ENCODE measurements around the gene CABCOCO1. TPM values are rescaled to one million over a fixed set of nuclear protein-coding genes. Genes with fewer than 3 reads are reported as not detected.

Gene CABCOCO1
- total and polyA plus RNA-seq, 7 donors, result 0.10 to 3.1 (median 0.68) TPM; not detected in 2

GRCh38 chr10:61778137-61778536, 115.4 kb downstream of the CABCOCO1 start:
- peaks cover 0 to 15% (median 12%) of the 10 kb centered on the region in 4 donors for H3K4me1 ChIP-seq
- H3K27me3 ChIP-seq, result no peaks in the 10 kb centered on the region
- no peak for DNase-seq
- TF ChIP-seq POLR2A (IDR thresholded peaks at IDR 0.05), result no peak
- no peak for TF ChIP-seq CTCF (IDR thresholded peaks at IDR 0.05)
- no peak for TF ChIP-seq EP300 (IDR thresholded peaks at IDR 0.05)
- no peak for TF ChIP-seq POLR2AphosphoS5 (IDR thresholded peaks at IDR 0.05)
- no peak overlapping the region for H3K27ac ChIP-seq
- no peaks in the 10 kb centered on the region for H3K36me3 ChIP-seq
- H3K4me3 ChIP-seq, result no peak overlapping the region
- intact Hi-C loops (cut with DNase I), result no loop called here
- no peaks in the 10 kb centered on the region for H3K9me3 ChIP-seq

DNA sequence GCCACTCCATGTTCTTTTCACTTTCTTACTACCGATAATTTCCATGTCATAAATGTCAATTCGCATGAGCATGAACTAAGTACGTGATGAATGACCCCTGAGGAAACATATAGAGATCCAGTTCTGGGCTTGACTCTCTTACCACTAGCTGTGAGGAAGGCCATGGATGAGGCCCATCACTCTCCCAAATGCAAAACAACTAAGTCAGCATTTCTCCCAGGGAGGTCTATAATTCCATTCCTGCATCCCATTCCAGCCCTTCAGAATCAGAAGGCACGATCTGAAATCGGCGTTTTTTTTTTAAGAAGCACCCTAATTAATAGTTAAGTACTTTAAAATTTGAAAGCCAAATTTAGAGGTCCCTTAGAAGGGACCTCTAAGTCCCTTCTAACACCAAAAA, 116.5 kb downstream of the CABCOCO1 start:
- Histone ChIP-seq H3K27ac (peak overlapping the region in 3 of 4 donors; percentile 8 to 61 (median 47)), H3K4me1 (peaks cover 0 to 15% (median 12%) of the 10 kb centered on the region in 4 donors), H3K4me3 (no peak overlapping the region), H3K27me3 (no peaks in the 10 kb centered on the region), H3K36me3 (no peaks in the 10 kb centered on the region), H3K9me3 (no peaks in the 10 kb centered on the region)
- intact Hi-C loops (cut with DNase I), result no loop called here
- TF ChIP-seq CTCF (IDR thresholded peaks at IDR 0.05), result no peak
- TF ChIP-seq EP300 (IDR thresholded peaks at IDR 0.05), result no peak
- no peak for TF ChIP-seq POLR2A (IDR thresholded peaks at IDR 0.05)
- no peak for TF ChIP-seq POLR2AphosphoS5 (IDR thresholded peaks at IDR 0.05)
- no peak for DNase-seq
- 94 to 95% methylated on average over 6 of the region's 6 CpGs for WGBS, 2 donors

DNA sequence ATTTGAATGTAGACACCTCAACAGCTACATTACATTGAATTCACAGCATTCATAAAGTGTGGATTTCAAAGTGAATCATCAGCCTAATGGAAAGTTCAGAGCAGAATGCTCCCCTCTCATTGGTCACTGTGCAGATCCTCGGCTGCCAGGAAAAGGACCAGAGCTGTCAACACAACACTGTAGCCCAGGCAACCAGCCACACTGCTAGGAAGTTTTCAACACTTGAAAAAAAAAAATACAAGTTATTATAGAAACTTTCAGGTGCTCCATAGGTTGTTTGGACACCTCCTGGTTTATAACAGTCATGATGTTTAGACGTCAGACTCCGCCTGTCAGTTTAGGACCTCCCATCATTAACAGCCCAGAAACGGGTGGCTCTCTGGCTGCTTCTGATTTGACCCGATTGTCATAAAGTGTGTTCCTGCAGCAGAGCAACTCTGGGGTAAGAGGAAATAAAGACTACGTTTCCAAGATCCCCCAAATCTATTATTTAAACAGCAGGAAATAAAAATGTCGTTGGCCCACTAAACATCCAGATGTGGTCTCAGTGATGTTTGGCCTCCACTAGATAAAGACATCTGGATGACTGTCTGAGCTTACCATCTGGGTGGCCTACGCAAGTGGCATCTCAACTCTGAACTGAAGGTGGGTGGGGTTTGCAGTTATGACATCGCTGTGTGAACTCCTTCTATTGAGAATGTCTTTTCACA, 117.4 kb downstream of the CABCOCO1 start:
- Histone ChIP-seq H3K4me3 (no peak overlapping the region), H3K4me1 (peaks cover 0 to 15% (median 12%) of the 10 kb centered on the region in 4 donors), H3K36me3 (no peaks in the 10 kb centered on the region), H3K27ac (peak overlapping the region in 3 of 4 donors; percentile 8 to 61 (median 47)), H3K27me3 (no peaks in the 10 kb centered on the region), H3K9me3 (no peaks in the 10 kb centered on the region)
- WGBS, 2 donors, result 27 to 38% methylated on average over 9 of the region's 9 CpGs
- peak in 1 of 4 donors; percentile 51 for TF ChIP-seq POLR2AphosphoS5 (IDR thresholded peaks at IDR 0.05)
- no peak for TF ChIP-seq POLR2A (IDR thresholded peaks at IDR 0.05)
- TF ChIP-seq EP300 (IDR thresholded peaks at IDR 0.05), result peak in 1 of 4 donors; percentile 20
- TF ChIP-seq CTCF (IDR thresholded peaks at IDR 0.05), result no peak
- intact Hi-C loops (cut with DNase I), result no loop called here
- peak; percentile 83 for DNase-seq

GRCh38 chr10:61780732-61781131, 118.0 kb downstream of the CABCOCO1 start:
- H3K4me1 ChIP-seq, result peaks cover 0 to 15% (median 12%) of the 10 kb centered on the region in 4 donors
- no peak overlapping the region for H3K4me3 ChIP-seq
- peak overlapping the region in 3 of 4 donors; percentile 8 to 61 (median 47) for H3K27ac ChIP-seq
- H3K36me3 ChIP-seq, result no peaks in the 10 kb centered on the region
- intact Hi-C loops (cut with DNase I), result no loop called here
- no peaks in the 10 kb centered on the region for H3K9me3 ChIP-seq
- no peaks in the 10 kb centered on the region for H3K27me3 ChIP-seq
- TF ChIP-seq EP300 (IDR thresholded peaks at IDR 0.05), result no peak
- TF ChIP-seq POLR2A (IDR thresholded peaks at IDR 0.05), result no peak
- TF ChIP-seq CTCF (IDR thresholded peaks at IDR 0.05), result no peak
- no peak for TF ChIP-seq POLR2AphosphoS5 (IDR thresholded peaks at IDR 0.05)
- no peak for DNase-seq

Measured in sigmoid colon (tissue), 7 donors.